ENCODE measurements around the gene MTHFD1L. TPM values are rescaled to one million over a fixed set of nuclear protein-coding genes. Genes with fewer than 3 reads are reported as not detected.

Gene MTHFD1L
- total and polyA plus RNA-seq, 11 donors: 1.1 to 13.2 (median 4.2) TPM

GRCh38 chr6:151018911-151019782, 153.6 kb downstream of the MTHFD1L start:
- intact Hi-C loops (cut with DNase I): loop anchor here in 5 of 10 donors (5.0 to 10.0 kb wide), 4 partner anchors 124 to 226 kb away; partner anchors contain the start of gene AKAP12 (in 1 of the 5)
- no peak overlapping the region for H3K27ac ChIP-seq
- ATAC-seq (no peak), DNase-seq (no peak)
- H3K36me3 ChIP-seq: no peaks in the 10 kb centered on the region
- no peaks in the 10 kb centered on the region for H3K27me3 ChIP-seq
- WGBS, 4 donors: 78 to 84% (median 79%) methylated on average over 7 of the region's 7 CpGs
- H3K4me1 ChIP-seq: peaks cover 0 to 28% (median 5%) of the 10 kb centered on the region in 12 donors
- H3K9me3 ChIP-seq: no peaks in the 10 kb centered on the region
- no peak for TF ChIP-seq CTCF (IDR thresholded peaks at IDR 0.05)
- H3K4me3 ChIP-seq: no peak overlapping the region

GRCh38 chr6:151021896-151022295, 156.4 kb downstream of the MTHFD1L start:
- no peak for TF ChIP-seq CTCF (IDR thresholded peaks at IDR 0.05)
- TF ChIP-seq POLR2A (IDR thresholded peaks at IDR 0.05): no peak
- Histone ChIP-seq H3K36me3 (no peaks in the 10 kb centered on the region), H3K4me3 (no peak overlapping the region), H3K27me3 (no peaks in the 10 kb centered on the region), H3K27ac (peak overlapping the region in 1 of 12 donors; percentile 15), H3K9me3 (no peaks in the 10 kb centered on the region), H3K4me1 (peaks cover 0 to 17% (median 5%) of the 10 kb centered on the region in 12 donors)
- 32 to 58% (median 41%) methylated on average over 4 of the region's 4 CpGs for WGBS, 4 donors
- no peak for DNase-seq
- intact Hi-C loops (cut with DNase I): no loop called here
- ATAC-seq: peak in 2 of 4 donors; percentile 31 to 67

GRCh38 chr6:151022492-151022891, 157.0 kb downstream of the MTHFD1L start:
- no peak overlapping the region for H3K4me3 ChIP-seq
- no peak overlapping the region for H3K27ac ChIP-seq
- TF ChIP-seq POLR2A (IDR thresholded peaks at IDR 0.05) (no peak), CTCF (IDR thresholded peaks at IDR 0.05) (no peak)
- H3K27me3 ChIP-seq: no peaks in the 10 kb centered on the region
- no peaks in the 10 kb centered on the region for H3K36me3 ChIP-seq
- no peak for DNase-seq
- intact Hi-C loops (cut with DNase I): no loop called here
- peaks cover 0 to 17% (median 5%) of the 10 kb centered on the region in 12 donors for H3K4me1 ChIP-seq
- 77 to 85% (median 81%) methylated on average over 3 of the region's 3 CpGs for WGBS, 4 donors
- no peaks in the 10 kb centered on the region for H3K9me3 ChIP-seq
- peak in 1 of 4 donors; percentile 42 for ATAC-seq

- DNase-seq (no peak), ATAC-seq (no peak)
- intact Hi-C loops (cut with DNase I): no loop called here
- TF ChIP-seq POLR2A (IDR thresholded peaks at IDR 0.05) (no peak), CTCF (IDR thresholded peaks at IDR 0.05) (no peak)
- no peaks in the 10 kb centered on the region for H3K9me3 ChIP-seq
- no peak overlapping the region for H3K4me3 ChIP-seq
- H3K4me1 ChIP-seq: peaks cover 0 to 17% (median 5%) of the 10 kb centered on the region in 12 donors
- no peaks in the 10 kb centered on the region for H3K27me3 ChIP-seq
- WGBS, 4 donors: 96 to 99% (median 97%) methylated on average over 5 of the region's 5 CpGs
- no peaks in the 10 kb centered on the region for H3K36me3 ChIP-seq
- no peak overlapping the region for H3K27ac ChIP-seq
Measured at GRCh38 chr6:151023342-151023741, 157.8 kb downstream of the MTHFD1L start.
